Vagina (tissue), 2 donors: ENCODE results near the gene APCDD1L. TPM values are rescaled to one million over a fixed set of nuclear protein-coding genes. Genes with fewer than 3 reads are reported as not detected.

ENCODE experiments used
- DNase-seq, 2 donors: peaks; one replicate each; pipeline ENCODE4 v3.0.0-alpha.2; 2017; ENCODE audit errors: extremely low spot score in 2 of 2
- H3K27ac ChIP-seq: fragments of 200-600 bp; sonication (generic); one replicate; pipeline ENCODE4 v1.5.1; 2019
- H3K27me3 ChIP-seq: fragments of 200-600 bp; sonication (generic); one replicate; pipeline ENCODE4 v1.5.1; 2019
- H3K36me3 ChIP-seq, 2 donors: fragments of 200-600 bp; sonication (generic); one replicate each; pipeline ENCODE4 v1.5.1; 2017 to 2019
- H3K4me1 ChIP-seq: fragments of 200-600 bp; sonication (generic); one replicate; pipeline ENCODE4 v1.5.1; 2019
- H3K4me3 ChIP-seq, 2 donors: fragments of 200-600 bp; sonication (generic); 1 replicate in 1 of 2; 2 replicates in 1 of 2; pipeline ENCODE4 v1.5.1; 2016 to 2019
- H3K9me3 ChIP-seq: fragments of 200-600 bp; sonication (generic); one replicate; pipeline ENCODE4 v1.5.1; 2019
- CTCF ChIP-seq, 3 experiments: fragments of 450-650 bp in 2 of 3; fragments of 200-600 bp in 1 of 3; sonication (generic) in 1 of 3; IDR thresholded peaks; one replicate each; pipeline ENCODE4 v1.5.1; 2017 to 2019; ENCODE audit warnings: antibody characterized with exemption in 3 of 3, mild to moderate bottlenecking in 2 of 3, moderate library complexity in 2 of 3
- POLR2A ChIP-seq, 2 donors: fragments of 450-650 bp; IDR thresholded peaks; one replicate each; pipeline ENCODE4 v1.6.1; 2017; ENCODE audit warnings: antibody characterized with exemption in 2 of 2, mild to moderate bottlenecking in 2 of 2, moderate library complexity in 2 of 2
- POLR2AphosphoS5 ChIP-seq, 2 donors: sonication (generic); formaldehyde crosslinking; IDR thresholded peaks; one replicate each; pipeline ENCODE4 v1.9.0; 2017; ENCODE audit warnings: antibody characterized with exemption in 2 of 2, mild to moderate bottlenecking in 2 of 2, low read depth in 1 of 2; ENCODE audit not compliant: insufficient read depth in 1 of 2
- intact Hi-C: fragments of 100-400 bp; cut with DNase I; formaldehyde crosslinking; loops from one replicate; pipeline ENCODE4 v1.15.1; 2023
- total RNA-seq: library from RNA; depleted of rRNA; stranded (reverse); fragments of >200 nt; gene quantifications from one replicate; pipeline ENCODE4 v1.2.3, GENCODE V29; 2016

The APCDD1L gene
- total RNA-seq, 1 donor from 2014 or later = 0.98 TPM

DNA sequence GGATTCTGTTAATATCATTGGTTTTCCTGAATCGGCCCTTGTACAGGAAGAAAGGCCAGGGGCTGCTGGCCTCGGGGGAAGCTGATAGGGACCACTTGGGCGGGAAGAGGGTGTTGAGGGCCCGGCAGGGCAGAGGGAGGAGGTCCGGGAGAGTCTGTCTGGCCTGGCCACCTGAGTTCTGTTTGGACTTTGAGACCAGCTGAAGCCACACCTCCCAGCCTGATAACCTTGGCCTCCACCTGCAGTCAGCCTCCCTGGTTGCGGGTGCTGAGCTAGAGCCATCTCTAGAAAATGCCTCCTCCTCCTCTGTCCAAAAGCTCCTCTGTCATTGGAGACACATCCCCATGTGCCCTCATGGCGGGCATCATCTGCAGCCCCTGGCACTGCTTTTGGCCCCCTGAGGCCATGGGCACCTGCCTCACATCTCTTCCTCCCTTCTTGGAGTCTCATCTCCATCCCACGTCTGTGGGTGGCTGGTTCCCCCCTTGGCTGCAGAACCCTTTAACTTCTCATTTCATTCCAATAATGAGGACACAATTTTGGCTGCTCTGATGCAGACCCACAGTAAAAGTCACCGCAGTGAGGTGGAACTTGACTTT, 16.6 kb downstream of the APCDD1L start:
- Histone ChIP-seq H3K36me3 (no peaks in the 10 kb centered on the region), H3K9me3 (no peaks in the 10 kb centered on the region), H3K4me1 (no peaks in the 10 kb centered on the region), H3K27me3 (no peaks in the 10 kb centered on the region), H3K27ac (no peak overlapping the region), H3K4me3 (no peak overlapping the region)
- no peak for DNase-seq
- intact Hi-C loops = loop anchor here (10.0 kb wide), 1 partner anchor 56 kb away; no protein-coding TSS in a partner anchor
- no peak for TF ChIP-seq CTCF (IDR thresholded peaks at IDR 0.05)
- TF ChIP-seq POLR2A (IDR thresholded peaks at IDR 0.05) = no peak
- no peak for TF ChIP-seq POLR2AphosphoS5 (IDR thresholded peaks at IDR 0.05; ENCODE audit: insufficient read depth in 1 of 2, low read depth in 1 of 2)

GRCh38 chr20:58497724-58498469, 17.3 kb downstream of the APCDD1L start:
- no peaks in the 10 kb centered on the region for H3K4me1 ChIP-seq
- H3K27ac ChIP-seq = no peak overlapping the region
- H3K9me3 ChIP-seq = no peaks in the 10 kb centered on the region
- no peak for DNase-seq
- no peaks in the 10 kb centered on the region for H3K36me3 ChIP-seq
- no peak for TF ChIP-seq POLR2A (IDR thresholded peaks at IDR 0.05)
- TF ChIP-seq POLR2AphosphoS5 (IDR thresholded peaks at IDR 0.05; ENCODE audit: insufficient read depth in 1 of 2, low read depth in 1 of 2) = no peak
- TF ChIP-seq CTCF (IDR thresholded peaks at IDR 0.05) = no peak
- no peak overlapping the region for H3K4me3 ChIP-seq
- H3K27me3 ChIP-seq = no peaks in the 10 kb centered on the region
- intact Hi-C loops = loop anchor here (10.0 kb wide), 1 partner anchor 57 kb away; no protein-coding TSS in a partner anchor

DNA sequence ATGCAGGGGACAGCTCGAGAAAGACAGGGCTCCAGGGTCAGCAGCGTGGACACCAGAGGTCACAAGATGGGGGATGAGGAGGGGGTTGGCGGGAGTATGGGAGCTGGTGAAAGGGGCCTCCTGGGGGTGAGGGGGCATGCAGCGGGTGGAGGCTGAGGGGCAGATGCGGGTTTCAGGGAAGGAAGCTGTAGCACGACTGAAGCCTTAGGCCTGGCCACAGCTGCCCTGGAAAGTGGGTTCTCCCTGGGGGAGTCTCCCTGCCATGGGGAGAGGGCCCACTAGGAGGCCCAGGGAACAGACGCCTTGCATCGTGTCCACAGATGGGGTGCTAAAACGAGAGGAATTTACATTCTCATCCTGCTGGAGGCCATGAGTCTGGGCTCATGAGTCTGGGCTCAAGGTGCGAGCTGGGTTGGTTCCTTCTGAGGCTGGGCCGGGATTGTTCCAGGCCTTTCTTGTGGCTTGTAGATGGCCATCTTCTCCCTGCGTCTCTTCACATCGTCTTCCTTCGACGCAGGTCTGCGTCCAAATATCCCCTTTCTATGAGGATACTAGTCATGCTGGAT, 18.0 kb downstream of the APCDD1L start:
- H3K4me3 ChIP-seq = no peak overlapping the region
- DNase-seq = no peak
- H3K27ac ChIP-seq = no peak overlapping the region
- H3K27me3 ChIP-seq = no peaks in the 10 kb centered on the region
- TF ChIP-seq POLR2AphosphoS5 (IDR thresholded peaks at IDR 0.05; ENCODE audit: insufficient read depth in 1 of 2, low read depth in 1 of 2) (no peak), POLR2A (IDR thresholded peaks at IDR 0.05) (no peak), CTCF (IDR thresholded peaks at IDR 0.05) (no peak)
- intact Hi-C loops = loop anchor here (10.0 kb wide), 1 partner anchor 58 kb away; no protein-coding TSS in a partner anchor
- H3K4me1 ChIP-seq = no peaks in the 10 kb centered on the region
- H3K36me3 ChIP-seq = no peaks in the 10 kb centered on the region
- no peaks in the 10 kb centered on the region for H3K9me3 ChIP-seq

DNA sequence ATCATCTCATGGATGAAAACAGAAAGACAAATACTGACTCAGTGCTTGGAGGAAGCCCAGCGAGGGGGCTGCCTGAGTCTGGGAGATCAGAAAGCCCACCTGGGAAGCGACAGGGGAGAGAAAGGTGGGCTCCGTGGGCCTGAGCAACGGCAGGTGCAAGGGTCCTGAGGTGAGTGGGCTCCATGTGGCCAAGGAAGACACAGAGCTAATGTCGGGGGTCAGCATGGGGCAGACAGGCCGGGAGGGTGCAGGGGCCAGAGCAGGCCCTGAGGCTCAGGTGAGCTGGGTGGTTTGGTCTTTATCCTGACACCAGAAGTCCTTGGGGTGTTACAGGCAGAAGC, 18.8 kb downstream of the APCDD1L start:
- TF ChIP-seq POLR2A (IDR thresholded peaks at IDR 0.05) (no peak), POLR2AphosphoS5 (IDR thresholded peaks at IDR 0.05; ENCODE audit: insufficient read depth in 1 of 2, low read depth in 1 of 2) (no peak), CTCF (IDR thresholded peaks at IDR 0.05) (no peak)
- no peaks in the 10 kb centered on the region for H3K4me1 ChIP-seq
- no peaks in the 10 kb centered on the region for H3K36me3 ChIP-seq
- H3K27me3 ChIP-seq = no peaks in the 10 kb centered on the region
- intact Hi-C loops = loop anchor here (10.0 kb wide), 1 partner anchor 58 kb away; no protein-coding TSS in a partner anchor
- H3K4me3 ChIP-seq = no peak overlapping the region
- DNase-seq = no peak
- H3K9me3 ChIP-seq = no peaks in the 10 kb centered on the region
- H3K27ac ChIP-seq = no peak overlapping the region
